ENCODE results near the gene SPECC1. TPM values are rescaled to one million over a fixed set of nuclear protein-coding genes. Genes with fewer than 3 reads are reported as not detected.

Gene SPECC1
- total and polyA plus RNA-seq, 2 donors (not counting 1 experiment from before 2014, with no cell fraction given), result 13.4 to 30.9 TPM

DNA sequence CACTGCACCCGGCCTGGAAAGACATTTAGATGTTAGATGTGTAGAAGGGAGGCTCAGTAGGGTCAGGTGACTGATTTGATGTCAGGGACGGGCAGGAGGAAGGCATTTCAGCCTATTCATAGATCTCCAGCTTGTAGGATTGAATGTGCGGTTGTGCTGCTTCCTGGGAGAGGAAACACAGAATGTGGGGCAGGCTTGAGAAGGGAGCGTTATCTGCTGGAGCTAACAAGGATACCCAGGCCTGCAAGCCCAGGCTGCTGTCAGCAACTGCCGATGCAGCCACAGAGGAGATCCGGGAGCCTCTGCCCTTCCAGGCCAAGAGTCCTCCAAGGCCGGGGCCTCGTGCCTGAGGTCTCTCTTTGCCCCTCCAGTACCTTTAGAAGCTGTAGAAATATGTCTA, 205.6 kb downstream of the SPECC1 start:
- Histone ChIP-seq H3K4me2 (ENCODE audit: extremely low read depth, insufficient read depth, low read length) (no peak overlapping the region), H3K4me3 (replicated peaks in 1 of 4; ENCODE audit: control extremely low read depth in 1 of 4, insufficient read depth in 1 of 4, low read depth in 3 of 4, low read length in 4 of 4) (no peak overlapping the region), H3K79me2 (ENCODE audit: control insufficient read depth, insufficient read depth, low read length) (no peaks in the 10 kb centered on the region), H3K9ac (ENCODE audit: insufficient read depth, low read length) (no peak overlapping the region), H3K36me3 (ENCODE audit: control insufficient read depth, insufficient read depth, low read length) (no peaks in the 10 kb centered on the region), H4K20me1 (ENCODE audit: control insufficient read depth, extremely low read depth, insufficient read depth, low read length) (no peaks in the 10 kb centered on the region), H2AFZ (ENCODE audit: low read length) (no peak overlapping the region), H3K27ac (ENCODE audit: insufficient read depth, low read length) (no peak overlapping the region), H3K27me3 (ENCODE audit: control insufficient read depth, insufficient read depth, low read length) (no peaks in the 10 kb centered on the region), H3K9me3 (ENCODE audit: control insufficient read depth, insufficient read depth, low read depth, low read length) (no peaks in the 10 kb centered on the region), H3K4me1 (ENCODE audit: control insufficient read depth, extremely low read depth, insufficient read depth, low read length) (no peaks in the 10 kb centered on the region)
- DNase-seq (ENCODE audit: low read depth in 2 of 2), result no peak
- no peak for TF ChIP-seq EZH2 (IDR thresholded peaks at IDR 0.05; ENCODE audit: low read length, missing control alignments)

- no peak for TF ChIP-seq EZH2 (IDR thresholded peaks at IDR 0.05; ENCODE audit: low read length, missing control alignments)
- TF ChIP-seq CTCF (conservative IDR thresholded peaks at IDR 0.05 in 1 of 2, IDR thresholded peaks at IDR 0.05 in 1 of 2; ENCODE audit: low read depth in 1 of 2, low read length in 2 of 2), result no peak
- no peaks in the 10 kb centered on the region for H3K4me1 ChIP-seq (ENCODE audit: control insufficient read depth, extremely low read depth, insufficient read depth, low read length)
- no peaks in the 10 kb centered on the region for H3K27me3 ChIP-seq (ENCODE audit: control insufficient read depth, insufficient read depth, low read length)
- no peak overlapping the region for H3K27ac ChIP-seq (ENCODE audit: insufficient read depth, low read length)
- no peaks in the 10 kb centered on the region for H3K36me3 ChIP-seq (ENCODE audit: control insufficient read depth, insufficient read depth, low read length)
- no peak overlapping the region for H3K9ac ChIP-seq (ENCODE audit: insufficient read depth, low read length)
- no peak for DNase-seq (ENCODE audit: low read depth in 2 of 2)
- H2AFZ ChIP-seq (ENCODE audit: low read length), result no peak overlapping the region
- no peaks in the 10 kb centered on the region for H3K9me3 ChIP-seq (ENCODE audit: control insufficient read depth, insufficient read depth, low read depth, low read length)
- no peaks in the 10 kb centered on the region for H4K20me1 ChIP-seq (ENCODE audit: control insufficient read depth, extremely low read depth, insufficient read depth, low read length)
- H3K4me2 ChIP-seq (ENCODE audit: extremely low read depth, insufficient read depth, low read length), result no peak overlapping the region
- H3K79me2 ChIP-seq (ENCODE audit: control insufficient read depth, insufficient read depth, low read length), result no peaks in the 10 kb centered on the region
- no peak overlapping the region for H3K4me3 ChIP-seq (replicated peaks in 1 of 4; ENCODE audit: control extremely low read depth in 1 of 4, insufficient read depth in 1 of 4, low read depth in 3 of 4, low read length in 4 of 4)
Measured at GRCh38 chr17:20216154-20216815, 207.1 kb downstream of the SPECC1 start.

GRCh38 chr17:20216853-20217252, 207.7 kb downstream of the SPECC1 start:
- TF ChIP-seq EZH2 (IDR thresholded peaks at IDR 0.05; ENCODE audit: low read length, missing control alignments) (no peak), CTCF (conservative IDR thresholded peaks at IDR 0.05 in 1 of 2, IDR thresholded peaks at IDR 0.05 in 1 of 2; ENCODE audit: low read depth in 1 of 2, low read length in 2 of 2) (no peak)
- no peaks in the 10 kb centered on the region for H3K79me2 ChIP-seq (ENCODE audit: control insufficient read depth, insufficient read depth, low read length)

More at GRCh38 chr17:20216853-20217252, 207.7 kb downstream of the SPECC1 start:
- H3K9ac ChIP-seq (ENCODE audit: insufficient read depth, low read length), result no peak overlapping the region
- no peak overlapping the region for H3K27ac ChIP-seq (ENCODE audit: insufficient read depth, low read length)
- no peak for DNase-seq (ENCODE audit: low read depth in 2 of 2)
- H3K27me3 ChIP-seq (ENCODE audit: control insufficient read depth, insufficient read depth, low read length), result no peaks in the 10 kb centered on the region
- no peak overlapping the region for H2AFZ ChIP-seq (ENCODE audit: low read length)
- H3K4me2 ChIP-seq (ENCODE audit: extremely low read depth, insufficient read depth, low read length), result no peak overlapping the region
- H3K4me1 ChIP-seq (ENCODE audit: control insufficient read depth, extremely low read depth, insufficient read depth, low read length), result no peaks in the 10 kb centered on the region
- H3K4me3 ChIP-seq (replicated peaks in 1 of 4; ENCODE audit: control extremely low read depth in 1 of 4, insufficient read depth in 1 of 4, low read depth in 3 of 4, low read length in 4 of 4), result no peak overlapping the region
- H3K9me3 ChIP-seq (ENCODE audit: control insufficient read depth, insufficient read depth, low read depth, low read length), result no peaks in the 10 kb centered on the region
- H3K36me3 ChIP-seq (ENCODE audit: control insufficient read depth, insufficient read depth, low read length), result no peaks in the 10 kb centered on the region
- no peaks in the 10 kb centered on the region for H4K20me1 ChIP-seq (ENCODE audit: control insufficient read depth, extremely low read depth, insufficient read depth, low read length)

Data from fibroblast of lung (primary cell).